Measurements from ENCODE around the gene HNRNPLL.

DNA sequence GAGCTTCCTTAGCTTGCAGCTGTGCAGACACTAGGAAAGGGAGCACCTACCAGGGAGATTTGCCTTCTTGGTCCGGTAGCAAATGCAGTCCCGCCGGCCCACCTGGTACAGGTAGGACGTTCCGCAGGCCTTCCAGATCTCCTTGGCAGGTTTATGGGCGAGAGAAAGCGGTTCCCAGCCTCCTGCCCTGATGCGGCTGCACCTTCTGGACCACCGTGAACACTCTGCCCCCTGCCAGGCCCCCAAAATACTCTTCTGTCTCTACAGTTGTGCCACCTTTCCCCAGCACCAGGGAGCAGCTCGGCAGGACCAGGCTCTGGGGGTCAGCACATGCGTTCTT is 67.4 kb downstream of the HNRNPLL start:
- TF ChIP-seq CTCF (conservative IDR thresholded peaks at IDR 0.05; ENCODE audit: low read depth, low read length) = no peak
- TF ChIP-seq EZH2 (IDR thresholded peaks at IDR 0.05; ENCODE audit: borderline replicate concordance, low read depth, low read length, poor library complexity, severe bottlenecking) = no peak
